Measurements from ENCODE around the gene SPAG4. TPM values are rescaled to one million over a fixed set of nuclear protein-coding genes. Genes with fewer than 3 reads are reported as not detected.

The SPAG4 gene
- polyA plus RNA-seq, 1 donor from 2014 or later: 1.2 TPM

GRCh38 chr20:35650632-35651031 lies 35.0 kb downstream of the SPAG4 start:
- no peaks in the 10 kb centered on the region for H3F3A ChIP-seq (ENCODE audit: insufficient read depth, low read length, poor library complexity, severe bottlenecking)
- no peaks in the 10 kb centered on the region for H3K36me3 ChIP-seq (ENCODE audit: insufficient read depth, low read length)
- H3K9me3 ChIP-seq (ENCODE audit: low read length): no peaks in the 10 kb centered on the region
- H2AFZ ChIP-seq (ENCODE audit: low read depth, low read length): no peak overlapping the region
- no peaks in the 10 kb centered on the region for H3K9me2 ChIP-seq (ENCODE audit: insufficient read depth, low read length)
- no peak overlapping the region for H3K9ac ChIP-seq (ENCODE audit: low read length)
- H3K79me2 ChIP-seq (replicated peaks; ENCODE audit: insufficient read depth, low read length): peaks cover 87% of the 10 kb centered on the region
- H3K4me2 ChIP-seq (ENCODE audit: low read length): no peak overlapping the region
- TF ChIP-seq RAD21 (conservative IDR thresholded peaks at IDR 0.05): no peak
- no peak for TF ChIP-seq CTCF (IDR thresholded peaks at IDR 0.05; ENCODE audit: poor library complexity, severe bottlenecking)
- no peak for TF ChIP-seq EP300 (conservative IDR thresholded peaks at IDR 0.05; ENCODE audit: poor library complexity, severe bottlenecking)
- no peak for TF ChIP-seq SMC3 (conservative IDR thresholded peaks at IDR 0.05; ENCODE audit: poor library complexity)
- no peak for TF ChIP-seq TAF1 (IDR thresholded peaks at IDR 0.05; ENCODE audit: low read depth)
- TF ChIP-seq REST (IDR thresholded peaks at IDR 0.05; ENCODE audit: borderline replicate concordance): no peak
- no peak for TF ChIP-seq EZH2 (IDR thresholded peaks at IDR 0.05; ENCODE audit: borderline replicate concordance, insufficient read depth, low read length, poor library complexity, severe bottlenecking)
- no peak overlapping the region for H3K27ac ChIP-seq (ENCODE audit: low read length)
- H3K4me3 ChIP-seq (ENCODE audit: low read length): no peak overlapping the region
- H3K27me3 ChIP-seq (ENCODE audit: insufficient read depth, low read depth, low read length): no peaks in the 10 kb centered on the region
- no peaks in the 10 kb centered on the region for H4K20me1 ChIP-seq (ENCODE audit: insufficient read depth)

- Histone ChIP-seq H3K4me2 (ENCODE audit: low read length) (no peak overlapping the region), H3F3A (ENCODE audit: insufficient read depth, low read length, poor library complexity, severe bottlenecking) (no peaks in the 10 kb centered on the region), H3K79me2 (replicated peaks; ENCODE audit: insufficient read depth, low read length) (peaks cover 88% of the 10 kb centered on the region), H3K27ac (ENCODE audit: low read length) (no peak overlapping the region), H3K36me3 (ENCODE audit: insufficient read depth, low read length) (no peaks in the 10 kb centered on the region), H3K9me2 (ENCODE audit: insufficient read depth, low read length) (no peaks in the 10 kb centered on the region), H3K9me3 (ENCODE audit: low read length) (no peaks in the 10 kb centered on the region), H4K20me1 (ENCODE audit: insufficient read depth) (no peaks in the 10 kb centered on the region), H2AFZ (ENCODE audit: low read depth, low read length) (no peak overlapping the region), H3K9ac (ENCODE audit: low read length) (no peak overlapping the region), H3K27me3 (ENCODE audit: insufficient read depth, low read depth, low read length) (no peaks in the 10 kb centered on the region), H3K4me3 (ENCODE audit: low read length) (no peak overlapping the region)
- TF ChIP-seq POLR2AphosphoS5 (IDR thresholded peaks at IDR 0.05): no peak
- TF ChIP-seq REST (IDR thresholded peaks at IDR 0.05; ENCODE audit: borderline replicate concordance): no peak
- TF ChIP-seq TAF1 (IDR thresholded peaks at IDR 0.05; ENCODE audit: low read depth): no peak
- TF ChIP-seq RAD21 (conservative IDR thresholded peaks at IDR 0.05): no peak
- TF ChIP-seq CTCF (IDR thresholded peaks at IDR 0.05; ENCODE audit: poor library complexity, severe bottlenecking): no peak
- TF ChIP-seq SMC3 (conservative IDR thresholded peaks at IDR 0.05; ENCODE audit: poor library complexity): no peak
- TF ChIP-seq EZH2 (IDR thresholded peaks at IDR 0.05; ENCODE audit: borderline replicate concordance, insufficient read depth, low read length, poor library complexity, severe bottlenecking): no peak
- TF ChIP-seq EP300 (conservative IDR thresholded peaks at IDR 0.05; ENCODE audit: poor library complexity, severe bottlenecking): no peak
- no peak for TF ChIP-seq MXI1 (conservative IDR thresholded peaks at IDR 0.05; ENCODE audit: poor library complexity, severe bottlenecking)
Measured at GRCh38 chr20:35651958-35652357, 36.3 kb downstream of the SPAG4 start.
